GM12864 (cell line): ENCODE data around the gene MLST8.
"Not testable (repeated sequence)": the region's sequence is repeated elsewhere in the genome, so short reads cannot be mapped to it uniquely, and the experiment has no call there.

Experiments
- DNase-seq: peaks from one replicate; pipeline ENCODE4 v3.0.0-alpha.2; 2011; ENCODE audit warnings: low read depth
- H3K4me3 ChIP-seq: 2 replicates; pipeline ENCODE4 v1.5.1; 2011; ENCODE audit warnings: mild to moderate bottlenecking, low read depth, low read length, control low read depth
- TF ChIP-seq, protein P1 (sequence below): IDR thresholded peaks from 2 replicates; pipeline ENCODE4 v1.5.1; 2011; ENCODE audit warnings: low read depth, mild to moderate bottlenecking, moderate library complexity, low read length, control low read depth, inconsistent platforms; ENCODE audit errors: missing control alignments

MLST8 gene

DNA sequence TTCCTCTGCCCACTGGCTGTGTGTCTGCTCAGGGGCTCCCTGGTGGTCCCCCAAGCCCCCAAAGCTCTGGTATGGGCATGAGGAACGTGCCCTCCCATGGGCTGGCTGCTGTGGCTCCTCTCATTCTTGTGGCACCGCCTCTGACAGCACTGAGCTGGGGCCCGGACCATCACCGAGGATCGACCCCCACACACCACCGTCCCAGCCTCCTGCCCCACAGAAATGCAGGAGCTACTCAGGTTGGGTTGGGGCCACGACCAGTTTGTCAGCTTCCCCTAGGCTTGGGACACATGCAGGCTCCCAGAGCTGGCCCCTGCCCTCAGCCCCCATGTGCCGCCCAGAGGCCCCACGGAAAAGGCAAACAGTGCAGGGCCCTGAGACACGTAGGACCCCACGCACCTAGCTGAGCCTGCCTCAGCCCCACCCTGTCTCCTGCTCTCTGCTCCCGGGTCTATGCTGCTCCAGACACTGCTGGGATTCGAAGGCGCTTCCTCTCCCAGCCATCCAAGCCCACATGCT, 5.6 kb upstream of the MLST8 start:
- TF ChIP-seq, protein P1, sequence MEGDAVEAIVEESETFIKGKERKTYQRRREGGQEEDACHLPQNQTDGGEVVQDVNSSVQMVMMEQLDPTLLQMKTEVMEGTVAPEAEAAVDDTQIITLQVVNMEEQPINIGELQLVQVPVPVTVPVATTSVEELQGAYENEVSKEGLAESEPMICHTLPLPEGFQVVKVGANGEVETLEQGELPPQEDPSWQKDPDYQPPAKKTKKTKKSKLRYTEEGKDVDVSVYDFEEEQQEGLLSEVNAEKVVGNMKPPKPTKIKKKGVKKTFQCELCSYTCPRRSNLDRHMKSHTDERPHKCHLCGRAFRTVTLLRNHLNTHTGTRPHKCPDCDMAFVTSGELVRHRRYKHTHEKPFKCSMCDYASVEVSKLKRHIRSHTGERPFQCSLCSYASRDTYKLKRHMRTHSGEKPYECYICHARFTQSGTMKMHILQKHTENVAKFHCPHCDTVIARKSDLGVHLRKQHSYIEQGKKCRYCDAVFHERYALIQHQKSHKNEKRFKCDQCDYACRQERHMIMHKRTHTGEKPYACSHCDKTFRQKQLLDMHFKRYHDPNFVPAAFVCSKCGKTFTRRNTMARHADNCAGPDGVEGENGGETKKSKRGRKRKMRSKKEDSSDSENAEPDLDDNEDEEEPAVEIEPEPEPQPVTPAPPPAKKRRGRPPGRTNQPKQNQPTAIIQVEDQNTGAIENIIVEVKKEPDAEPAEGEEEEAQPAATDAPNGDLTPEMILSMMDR = no peak
- H3K4me3 ChIP-seq = no peak overlapping the region
- no peak for DNase-seq

DNA sequence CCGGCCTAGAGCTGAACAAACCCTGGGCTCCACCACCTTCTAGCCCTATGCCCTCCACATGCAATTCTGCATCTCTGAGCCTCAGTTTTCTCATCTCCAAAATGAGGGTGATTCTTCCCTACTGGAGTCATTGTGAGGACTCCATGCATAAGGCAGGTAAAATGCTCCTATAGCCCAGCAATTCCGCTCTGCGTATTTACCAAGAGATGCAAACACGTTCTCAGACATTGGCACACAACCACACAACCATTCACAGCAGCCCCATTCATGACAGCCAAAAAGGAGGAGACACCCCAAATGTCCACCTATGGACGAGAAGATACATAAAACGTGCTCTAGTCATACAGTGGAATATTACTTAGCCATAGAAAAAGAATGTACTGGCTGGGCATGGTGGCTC, 4.9 kb upstream of the MLST8 start:
- no peak overlapping the region for H3K4me3 ChIP-seq
- DNase-seq = no peak
- TF ChIP-seq, protein P1 = no peak

DNA sequence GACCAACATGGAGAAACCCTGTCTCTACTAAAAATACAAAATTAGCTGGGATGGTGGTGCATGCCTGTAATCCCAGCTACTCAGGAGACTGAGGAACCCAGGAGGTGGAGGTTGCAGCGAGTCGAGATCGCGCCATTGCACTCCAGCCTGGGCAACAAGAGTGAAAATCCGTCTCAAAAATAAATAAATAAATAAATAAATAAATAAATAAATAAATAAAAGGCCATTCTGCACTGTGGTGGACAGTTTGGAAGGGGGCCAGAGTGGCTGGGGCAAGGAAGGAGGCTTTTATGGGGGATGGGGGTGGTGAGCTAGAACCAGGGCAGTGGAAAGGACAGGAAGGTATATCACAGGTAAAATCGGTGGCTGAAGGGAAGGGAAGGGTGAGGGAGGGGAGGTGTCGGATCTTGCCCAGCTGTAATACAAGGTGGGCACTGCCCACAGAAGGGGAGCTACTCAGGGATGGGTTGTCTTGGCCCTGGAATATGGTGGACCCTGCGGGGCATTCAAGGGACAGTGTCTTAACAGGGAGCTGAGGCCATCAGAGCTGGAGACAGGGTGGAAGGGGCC, 2.0 kb upstream of the MLST8 start:
- DNase-seq, H3K4me3 ChIP-seq: not testable (repeated sequence)

DNA sequence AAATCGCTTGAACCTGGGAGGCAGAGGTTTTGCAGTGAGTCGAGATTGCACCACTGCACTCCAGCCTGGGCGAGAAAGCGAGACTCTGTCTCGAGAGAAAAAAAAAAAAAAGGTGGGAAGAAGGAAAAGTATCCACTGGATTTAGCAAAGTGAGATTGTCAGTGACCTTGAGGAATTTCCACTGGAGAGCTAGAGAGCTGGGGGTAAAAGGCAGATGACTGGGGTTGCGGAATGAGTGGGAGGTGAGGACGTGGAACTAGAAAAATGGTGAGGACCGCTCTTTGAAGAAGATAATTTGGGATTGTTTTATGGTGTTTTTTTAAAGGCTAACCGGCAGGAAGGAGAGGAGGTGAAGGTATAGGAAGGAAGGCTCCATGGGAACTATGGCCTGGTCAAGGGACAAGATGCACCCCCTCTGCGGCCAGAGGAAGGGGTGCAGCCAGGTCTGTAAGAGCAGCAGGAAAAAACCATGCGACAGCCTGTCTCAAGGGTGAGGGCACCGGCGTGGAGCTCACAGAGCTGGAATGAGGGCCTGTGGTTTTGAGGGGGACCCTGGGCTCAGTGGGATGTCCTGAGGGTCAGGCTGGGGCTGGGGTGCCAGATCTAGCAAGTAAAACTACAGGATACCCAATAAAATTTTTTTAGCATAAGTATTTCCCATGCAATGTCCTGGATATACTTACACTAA, 694 bp upstream of the MLST8 start:
- DNase-seq = no peak
- peak overlapping the region; percentile 58 for H3K4me3 ChIP-seq

DNA sequence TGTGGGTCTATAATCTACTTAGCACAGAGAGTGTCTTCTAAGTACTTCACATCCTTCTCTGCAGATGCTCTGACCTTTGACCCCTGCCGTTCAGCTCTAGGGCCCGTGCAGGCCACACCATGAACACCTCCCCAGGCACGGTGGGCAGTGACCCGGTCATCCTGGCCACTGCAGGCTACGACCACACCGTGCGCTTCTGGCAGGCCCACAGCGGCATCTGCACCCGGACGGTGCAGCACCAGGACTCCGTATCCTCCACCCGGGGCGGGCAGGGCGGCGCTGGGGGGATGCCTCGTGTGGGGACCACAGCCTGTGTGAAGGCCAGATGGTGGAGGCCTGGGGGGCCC, 686 bp downstream of the MLST8 start:
- no peak for DNase-seq
- H3K4me3 ChIP-seq = peak overlapping the region; percentile 58
- TF ChIP-seq, protein P1 = no peak

More for the DNA sequence above, 694 bp upstream of the MLST8 start:
- TF ChIP-seq, protein P1 = no peak

DNA sequence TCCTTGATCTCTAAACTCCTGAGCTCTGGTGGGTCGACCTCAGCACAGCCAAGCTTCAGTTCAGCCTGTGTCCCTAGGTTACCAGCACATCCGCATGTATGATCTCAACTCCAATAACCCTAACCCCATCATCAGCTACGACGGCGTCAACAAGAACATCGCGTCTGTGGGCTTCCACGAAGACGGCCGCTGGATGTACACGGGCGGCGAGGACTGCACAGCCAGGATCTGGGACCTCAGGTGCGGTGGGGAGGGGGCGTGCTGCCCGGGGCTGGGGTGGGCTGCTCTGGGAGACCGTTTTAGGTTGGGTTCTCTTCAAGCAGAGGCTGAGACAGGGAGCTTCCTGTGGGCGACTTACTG, 1.1 kb downstream of the MLST8 start:
- TF ChIP-seq, protein P1 = no peak
- H3K4me3 ChIP-seq = peak overlapping the region; percentile 58
- no peak for DNase-seq

DNA sequence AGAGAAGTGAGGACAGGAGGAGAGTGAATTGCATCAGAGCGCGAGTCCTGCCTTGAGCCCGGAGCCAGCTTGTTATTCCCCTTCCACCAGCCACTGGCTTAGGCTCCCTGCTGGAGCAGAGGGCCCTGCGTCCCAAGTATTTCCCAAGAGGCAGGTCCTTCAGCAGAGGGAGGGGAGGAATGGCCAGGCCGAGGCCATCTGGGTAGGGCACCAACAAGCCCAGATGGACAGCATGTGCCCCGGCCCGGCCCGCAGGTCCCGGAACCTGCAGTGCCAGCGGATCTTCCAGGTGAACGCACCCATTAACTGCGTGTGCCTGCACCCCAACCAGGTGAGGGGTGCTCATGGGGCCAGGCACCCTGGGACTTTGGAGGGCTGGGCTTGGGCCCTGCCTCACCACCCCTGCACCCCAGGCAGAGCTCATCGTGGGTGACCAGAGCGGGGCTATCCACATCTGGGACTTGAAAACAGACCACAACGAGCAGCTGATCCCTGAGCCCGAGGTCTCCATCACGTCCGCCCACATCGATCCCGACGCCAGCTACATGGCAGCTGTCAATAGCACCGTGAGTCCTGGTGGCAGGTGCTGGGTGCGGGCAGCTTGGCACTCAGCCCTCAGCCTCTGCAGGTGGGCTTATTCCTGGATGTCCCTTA, 1.7 kb downstream of the MLST8 start:
- peak overlapping the region; percentile 58; the same call in 1 of the 2 replicates for H3K4me3 ChIP-seq
- TF ChIP-seq, protein P1 = no peak
- no peak for DNase-seq
